ENCODE measurements around the gene PAN3.
"Not testable (repeated sequence)": the region's sequence is repeated elsewhere in the genome, so short reads cannot be mapped to it uniquely, and the experiment has no call there.

Gene PAN3

DNA sequence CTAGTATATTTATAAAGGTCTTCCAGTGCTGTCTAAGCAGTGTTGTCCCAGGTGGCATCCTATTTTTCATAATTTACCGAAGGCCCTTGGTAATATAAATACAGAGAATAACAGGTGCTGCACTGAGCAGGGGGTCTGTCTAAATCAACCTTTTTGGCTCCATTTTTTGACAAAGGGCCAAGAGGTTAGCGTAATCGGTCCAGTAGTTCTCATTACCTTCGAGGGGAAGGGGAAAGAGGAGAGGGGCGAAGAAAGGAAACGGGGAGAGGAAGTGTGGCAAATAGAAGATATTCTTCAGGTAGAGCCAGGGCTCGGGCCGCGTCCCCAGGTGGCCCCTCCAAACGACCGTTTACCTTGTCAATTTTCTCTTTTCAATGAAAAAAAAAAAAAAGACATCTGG is 749 bp upstream of the PAN3 start:
- no peak for DNase-seq

DNA sequence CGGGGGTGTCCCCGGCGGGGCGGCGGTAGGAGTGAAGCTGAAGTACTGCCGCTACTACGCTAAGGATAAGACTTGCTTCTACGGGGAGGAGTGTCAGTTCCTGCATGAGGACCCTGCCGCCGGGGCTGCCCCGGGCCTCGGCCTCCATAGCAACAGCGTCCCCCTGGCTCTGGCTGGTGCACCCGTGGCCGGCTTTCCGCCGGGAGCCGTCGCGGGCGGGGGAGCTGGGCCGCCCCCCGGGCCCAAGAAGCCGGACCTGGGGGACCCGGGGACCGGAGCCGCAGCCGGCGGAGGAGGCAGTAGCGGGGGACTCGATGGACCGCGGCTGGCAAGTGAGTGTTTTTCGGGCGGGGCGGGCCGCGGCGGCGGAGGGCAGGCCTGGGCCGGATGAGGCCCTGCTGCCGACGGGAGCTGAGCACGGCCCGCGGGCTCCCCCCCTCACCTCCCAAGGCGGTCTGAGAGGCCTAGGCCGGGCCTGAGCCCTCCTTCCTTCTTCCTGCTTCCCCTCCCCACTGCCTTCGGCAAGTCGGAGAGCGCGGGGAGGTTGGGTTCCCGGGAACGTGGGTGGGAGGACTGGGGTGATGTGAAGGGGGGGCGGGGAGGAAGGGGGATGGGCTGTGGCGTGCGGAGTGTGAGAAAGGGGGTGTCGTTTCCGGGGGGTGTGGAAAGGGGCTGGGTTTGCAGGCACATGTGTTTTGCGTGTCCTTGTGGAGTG is 568 bp downstream of the PAN3 start:
- peak; percentile 93 for DNase-seq

DNA sequence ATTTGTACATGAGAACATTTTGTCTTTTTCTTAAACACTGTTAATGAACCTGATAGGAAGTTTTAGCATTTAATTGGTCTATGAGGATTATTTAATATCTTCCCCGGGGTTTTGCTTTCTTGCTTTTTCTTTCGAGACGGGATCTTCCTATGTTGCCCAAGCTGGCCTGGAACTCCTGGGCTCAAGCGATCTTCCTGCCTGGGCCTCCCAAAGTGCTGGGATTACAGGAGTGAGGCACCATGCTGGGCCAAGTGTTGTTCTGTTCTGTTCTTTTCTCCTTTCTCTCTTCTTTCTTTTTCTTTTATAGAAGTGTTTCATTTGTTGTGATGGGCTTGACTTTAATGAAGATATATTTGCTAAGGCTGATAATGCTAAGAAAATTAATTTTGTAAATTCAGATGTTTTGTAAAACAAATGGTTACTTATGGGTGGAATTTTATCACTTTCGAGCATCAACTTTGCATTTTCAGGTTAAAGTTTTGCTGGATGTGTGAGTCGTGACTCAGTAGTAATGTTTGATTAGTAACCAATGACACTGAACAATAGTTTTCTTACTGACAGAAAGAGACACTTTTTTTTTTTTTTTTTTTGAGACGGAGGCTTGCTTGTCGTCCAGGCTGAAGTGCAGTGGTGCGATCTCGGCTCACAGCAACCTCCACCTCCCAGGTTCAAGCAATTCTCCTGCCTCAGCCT is 2.2 kb downstream of the PAN3 start:
- no peak for DNase-seq

DNA sequence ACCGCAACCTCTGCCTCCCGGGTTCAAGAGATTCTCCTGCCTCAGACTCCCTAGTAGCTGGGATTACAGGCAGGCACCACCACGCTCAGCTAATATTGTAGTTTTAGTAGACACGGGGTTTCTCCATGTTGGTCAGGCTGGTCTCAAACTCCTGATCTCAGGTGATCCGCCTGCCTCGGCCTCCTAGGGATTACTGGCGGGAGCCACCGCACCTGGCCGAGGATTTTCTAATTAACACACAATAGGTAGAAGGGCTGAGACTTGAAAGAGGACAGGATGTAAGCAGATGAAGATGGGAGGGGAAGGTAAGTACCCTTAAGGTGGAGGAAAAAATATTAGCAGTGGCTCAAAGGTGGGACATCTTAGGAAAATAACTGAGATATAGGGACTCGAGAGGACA is 3.2 kb downstream of the PAN3 start:
- not testable (repeated sequence) for DNase-seq

DNA sequence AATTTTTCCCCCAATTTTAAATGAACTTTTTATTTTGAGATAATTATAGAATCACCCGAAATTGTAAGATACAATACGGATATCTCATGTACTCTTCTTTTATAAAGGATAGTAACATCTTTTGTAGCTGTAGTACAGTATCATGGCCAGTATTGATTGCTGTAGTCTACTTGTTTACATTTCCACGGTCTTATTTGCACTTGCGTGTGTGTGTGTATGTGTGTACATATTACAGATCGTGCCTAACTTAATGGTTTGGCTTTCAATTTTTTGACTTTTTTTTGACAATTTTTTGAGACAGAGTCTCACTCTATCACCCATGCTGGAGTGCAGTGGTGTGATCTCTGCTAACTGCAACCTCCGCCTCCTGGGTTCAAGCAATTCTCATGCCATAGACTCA is 6.7 kb downstream of the PAN3 start:
- no peak for DNase-seq

- no peak for DNase-seq
Observed at GRCh38 chr13:28147495-28147894, 9.2 kb downstream of the PAN3 start.

DNA sequence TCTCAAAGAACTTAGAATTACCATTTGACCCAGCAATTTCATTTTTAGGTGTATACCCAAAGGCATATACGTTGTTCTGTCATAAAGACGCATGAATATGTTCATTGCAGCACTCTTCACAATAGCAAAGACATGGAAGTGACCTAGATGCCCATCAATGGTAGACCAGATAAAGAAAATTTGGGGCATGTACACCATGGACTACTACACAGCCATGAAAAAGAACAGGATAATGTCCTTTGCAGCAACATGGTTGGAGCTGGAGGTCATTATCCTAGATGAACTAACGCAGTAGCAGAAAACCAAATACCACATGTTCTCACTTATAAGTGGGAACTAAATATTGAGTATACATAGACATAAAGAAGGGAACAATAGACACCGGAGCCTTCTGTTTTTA is 20.7 kb downstream of the PAN3 start:
- no peak for DNase-seq

GRCh38 chr13:28161370-28161769 is 23.0 kb downstream of the PAN3 start:
- DNase-seq: no peak

DNA sequence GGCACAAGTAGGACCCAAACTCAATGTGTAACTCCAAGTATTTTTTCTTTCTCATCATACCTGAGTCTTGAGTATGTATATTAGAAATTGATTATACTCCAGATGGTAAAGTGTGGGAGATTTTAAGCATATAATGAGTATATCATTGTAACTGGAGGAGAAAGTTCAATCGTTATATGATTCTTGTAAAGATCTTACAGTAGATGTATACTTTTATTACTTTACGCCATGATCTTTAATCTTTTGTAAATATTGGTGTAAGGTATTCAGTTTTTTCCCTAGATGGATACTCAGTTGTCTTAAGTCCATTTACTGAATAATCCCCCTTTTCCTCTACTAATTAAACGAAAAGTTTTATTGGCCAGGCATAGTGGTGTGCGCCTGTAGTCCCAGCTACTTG is 25.2 kb downstream of the PAN3 start:
- DNase-seq: no peak

DNA sequence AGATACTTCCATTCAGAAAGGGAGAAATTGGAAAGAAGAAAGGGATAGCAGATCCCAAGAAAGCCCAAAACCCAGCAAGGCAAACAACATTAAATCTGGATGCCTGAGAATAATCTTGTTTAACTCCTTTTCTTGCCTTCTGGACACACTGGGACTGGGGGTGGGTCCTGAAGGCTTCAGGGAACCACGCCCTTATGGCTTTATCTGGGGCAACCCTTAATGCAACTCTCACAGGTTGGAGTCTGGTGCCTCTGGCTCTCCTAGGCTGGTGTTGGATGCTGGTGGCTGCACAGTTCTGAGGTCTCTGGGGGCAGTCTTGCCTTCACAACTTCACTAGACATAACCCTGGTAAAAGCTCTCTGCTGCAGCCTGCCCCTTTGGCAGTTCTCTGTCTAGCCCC is 27.9 kb downstream of the PAN3 start:
- no peak for DNase-seq

GRCh38 chr13:28171266-28171665 is 32.9 kb downstream of the PAN3 start:
- no peak for DNase-seq

DNA sequence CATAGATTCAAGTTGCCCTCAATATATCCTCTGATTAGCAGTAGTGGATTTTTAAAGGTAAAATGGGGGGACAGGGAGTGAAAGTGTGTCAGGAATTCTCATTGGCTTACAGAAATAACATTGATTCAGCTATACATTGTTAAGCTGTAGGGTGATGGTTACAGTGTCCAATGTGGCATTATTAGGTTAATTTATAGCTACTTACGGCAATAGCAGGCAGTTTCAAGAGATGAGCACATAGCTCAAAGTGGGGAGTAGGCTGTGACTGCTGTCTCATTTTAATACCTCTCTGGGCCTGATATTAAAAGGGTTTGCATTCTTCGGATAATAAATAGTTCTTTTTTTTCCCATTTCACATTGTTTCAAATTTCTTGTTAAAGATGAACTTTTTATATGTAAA is 34.6 kb downstream of the PAN3 start:
- no peak for DNase-seq

GRCh38 chr13:28173793-28174192 is 35.4 kb downstream of the PAN3 start:
- DNase-seq: no peak

DNA sequence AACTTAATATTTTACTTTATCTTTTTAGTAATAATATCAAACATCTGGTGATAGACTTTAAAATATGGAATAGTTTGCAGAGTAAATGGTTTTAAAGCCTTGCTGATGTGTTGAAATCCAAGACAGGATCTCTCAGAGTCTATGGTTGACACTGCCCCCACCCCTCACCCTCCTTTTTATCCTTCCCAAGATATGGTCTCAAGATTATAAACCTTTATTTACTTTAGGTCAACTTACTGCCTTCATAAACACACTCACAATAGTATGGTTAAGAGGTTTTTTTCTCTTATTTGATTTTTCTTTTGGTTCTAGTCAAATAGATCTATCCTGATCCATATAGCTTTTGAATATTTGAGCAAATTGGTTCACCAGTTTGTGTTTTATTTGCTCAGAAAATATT is 39.0 kb downstream of the PAN3 start:
- no peak for DNase-seq

DNA sequence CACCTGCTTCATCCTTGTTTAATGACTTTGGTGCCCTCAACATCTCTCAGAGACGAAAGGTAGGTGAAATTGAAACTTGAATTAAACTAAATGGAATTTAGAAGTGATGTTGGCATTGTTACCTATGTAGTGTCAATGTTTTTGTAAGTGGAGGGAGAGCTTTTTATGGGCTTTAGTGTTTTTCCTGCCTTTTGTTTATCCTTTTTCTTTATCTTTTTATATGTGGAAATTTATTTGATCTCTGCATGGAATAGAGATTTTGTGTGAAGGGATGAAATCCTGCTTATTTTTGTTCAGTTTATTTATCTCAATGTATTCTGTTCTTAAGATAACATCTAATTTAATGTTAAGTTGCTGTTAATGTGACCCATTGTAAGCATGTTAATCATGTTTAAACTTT is 39.5 kb downstream of the PAN3 start:
- no peak for DNase-seq

- no peak for DNase-seq
Observed at GRCh38 chr13:28179974-28180373, 41.6 kb downstream of the PAN3 start.

DNA sequence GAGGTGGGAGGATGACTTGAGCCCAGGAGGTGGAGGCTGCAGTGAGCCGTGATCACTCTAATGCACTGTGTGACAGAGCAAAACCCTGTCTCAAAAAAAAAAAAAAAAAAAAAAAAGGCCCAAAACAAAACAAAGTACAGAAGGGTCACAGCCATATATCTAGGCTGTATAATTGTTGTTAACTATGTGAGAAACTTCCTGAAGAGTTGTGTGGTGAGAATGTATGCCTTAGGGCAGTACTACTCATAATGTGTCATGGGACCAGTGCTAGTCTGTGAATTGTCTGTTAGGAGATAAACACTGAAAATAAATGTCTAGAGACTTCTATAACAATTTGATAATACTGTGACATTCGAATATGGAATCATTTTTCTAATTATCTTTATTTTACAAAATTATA is 43.1 kb downstream of the PAN3 start:
- DNase-seq: no peak

GRCh38 chr13:28185256-28185655 is 46.9 kb downstream of the PAN3 start:
- DNase-seq: no peak

DNA sequence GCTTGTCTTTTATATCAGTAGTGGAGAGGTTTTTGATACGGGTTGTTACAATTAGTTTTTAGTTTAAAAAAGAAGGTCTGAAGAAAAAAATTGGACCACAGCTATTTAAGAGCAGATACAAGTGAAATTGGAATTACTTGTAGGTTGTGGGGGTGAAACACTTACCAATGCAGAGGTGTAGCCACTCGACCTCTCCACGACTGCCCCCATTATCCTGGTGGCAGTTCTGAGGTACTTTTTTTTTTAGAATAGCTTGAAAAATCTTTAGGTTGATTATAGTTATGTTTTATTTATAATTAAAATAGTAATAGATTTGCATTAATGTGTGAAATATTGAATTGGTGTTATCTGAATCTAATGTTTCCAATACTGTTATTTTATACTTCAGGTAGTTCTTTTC is 60.7 kb downstream of the PAN3 start:
- DNase-seq: no peak

DNA sequence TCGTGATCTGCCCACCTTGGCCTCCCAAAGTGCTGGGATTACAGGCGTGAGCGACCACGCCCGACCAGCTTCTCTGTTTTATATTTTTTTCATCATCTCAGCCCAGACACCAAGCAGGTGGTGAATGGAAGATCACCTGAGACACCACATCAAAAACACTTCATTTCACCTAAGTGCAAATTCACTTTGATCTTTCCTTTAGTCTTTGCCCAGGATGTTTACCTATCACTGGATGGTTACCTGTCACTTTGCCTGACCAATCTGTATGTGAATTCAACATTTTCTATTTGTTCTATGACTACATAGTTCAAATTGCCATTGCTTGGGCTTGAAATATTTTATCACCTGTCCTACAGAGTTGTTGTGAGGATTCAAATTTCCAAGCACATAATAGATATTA is 65.7 kb downstream of the PAN3 start:
- no peak for DNase-seq

DNA sequence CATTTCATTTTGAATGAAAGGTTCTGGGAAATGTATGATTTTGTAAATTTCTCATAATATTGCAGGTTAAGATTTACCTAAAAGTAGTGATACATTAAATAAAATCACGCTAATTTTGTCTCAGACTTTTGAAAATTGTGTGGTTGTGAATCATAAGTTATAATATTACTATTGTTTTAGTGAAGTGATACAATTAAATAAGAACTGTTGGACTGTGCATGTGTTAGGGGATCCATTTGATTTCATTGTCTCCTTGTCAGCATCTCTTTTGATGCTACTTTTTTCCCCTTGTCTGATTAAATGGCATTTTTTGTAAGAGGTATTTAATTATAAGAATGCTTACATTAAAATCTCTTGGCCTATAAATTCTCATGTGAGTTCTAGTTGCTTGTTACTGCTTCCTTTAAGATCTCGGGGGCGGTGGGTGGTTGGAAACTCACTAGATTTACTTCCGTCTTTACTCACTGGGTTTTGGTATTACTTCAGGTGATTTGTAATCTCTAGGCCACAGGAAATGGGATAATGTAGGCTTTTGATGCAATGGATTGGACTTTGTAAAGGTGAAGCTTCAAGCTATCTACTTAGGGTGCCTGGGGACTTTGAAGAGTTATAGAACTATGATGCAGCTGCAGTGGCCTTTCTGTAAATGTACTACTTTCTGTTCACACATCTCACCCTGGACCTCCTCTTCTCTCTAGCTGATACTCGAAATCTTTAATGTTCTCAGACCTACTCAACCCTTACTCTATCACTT is 66.5 kb downstream of the PAN3 start:
- peak; percentile 28 for DNase-seq

- no peak for DNase-seq
Observed at GRCh38 chr13:28218679-28219078, 80.3 kb downstream of the PAN3 start.

- no peak for DNase-seq
Observed at GRCh38 chr13:28219408-28220099, 81.2 kb downstream of the PAN3 start.

DNA sequence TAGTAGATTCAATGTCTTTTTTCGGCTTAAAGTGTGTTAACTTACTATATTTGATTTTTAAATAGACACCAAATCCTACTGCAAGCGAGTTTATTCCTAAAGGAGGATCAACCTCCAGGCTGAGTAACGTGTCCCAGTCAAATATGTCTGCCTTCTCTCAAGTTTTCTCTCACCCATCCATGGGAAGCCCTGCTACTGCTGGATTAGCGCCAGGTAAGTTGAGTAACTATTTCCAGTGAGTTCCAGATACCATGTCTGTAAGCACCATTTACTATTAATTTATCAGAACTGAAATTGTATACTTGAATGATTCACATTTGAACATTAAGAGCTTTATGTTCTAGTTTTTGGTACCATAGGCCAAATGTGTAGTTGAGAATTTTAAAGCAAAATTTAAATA is 81.8 kb downstream of the PAN3 start:
- no peak for DNase-seq
